IMR-90 (cell line): ENCODE results near the gene TOR4A. TPM values are rescaled to one million over a fixed set of nuclear protein-coding genes. Genes with fewer than 3 reads are reported as not detected.

Source experiments
- ATAC-seq: fragments of 200-7000 bp; cut with Tn5 transposase; 2 replicates; pipeline ENCODE4 v1.9.1; 2020; ENCODE audit warnings: low read depth, mild to moderate bottlenecking, moderate library complexity
- BruUV-seq: library from RNA; stranded (reverse); fragments of 400-500 nt; replicated peaks from 2 replicates; lab custom pipeline; 2021; lab: Mats Ljungman, UMichigan
- CTCF ChIA-PET: fragments of 300-600 bp; formaldehyde crosslinking; extraction: SDS; loops from one replicate; lab custom pipeline; 2021; ENCODE audit warnings: antibody characterized with exemption; lab: Yijun Ruan, JAX
- POLR2A ChIA-PET: fragments of 300-600 bp; sonication (Branson Sonifier 250); formaldehyde crosslinking; loops from one replicate; lab custom pipeline; 2022; ENCODE audit warnings: antibody characterized with exemption; ENCODE audit not compliant: unreplicated experiment; lab: Charles Lee
- DNase-seq: peaks from one replicate; pipeline ENCODE4 v3.0.0; 2013
- H2AFZ ChIP-seq: replicated peaks from 2 replicates; pipeline ENCODE3; 2013; ENCODE audit warnings: low read length, mild to moderate bottlenecking; ENCODE audit not compliant: poor library complexity
- H2AK5ac ChIP-seq: 2 replicates; pipeline ENCODE4 v1.6.1; 2013; ENCODE audit warnings: low read depth, low read length, inconsistent platforms
- H2AK9ac ChIP-seq: replicated peaks from 2 replicates; pipeline ENCODE3; 2013; ENCODE audit warnings: mild to moderate bottlenecking, low read depth, low read length, moderate library complexity; ENCODE audit not compliant: poor library complexity
- H2BK120ac ChIP-seq: 2 replicates; pipeline ENCODE4 v1.6.1; 2013; ENCODE audit warnings: low read depth, low read length, inconsistent platforms
- H2BK15ac ChIP-seq: 3 replicates; pipeline ENCODE4 v1.6.1; 2013; ENCODE audit warnings: low read depth, low read length, inconsistent platforms
- H2BK20ac ChIP-seq: 2 replicates; pipeline ENCODE4 v1.6.1; 2013; ENCODE audit warnings: low read depth, mild to moderate bottlenecking, inconsistent platforms, low read length, moderate library complexity
- H2BK5ac ChIP-seq: 2 replicates; pipeline ENCODE4 v1.6.1; 2013; ENCODE audit warnings: mild to moderate bottlenecking, low read depth, low read length, inconsistent platforms; ENCODE audit not compliant: poor library complexity, severe bottlenecking
- H3K14ac ChIP-seq: replicated peaks from 2 replicates; pipeline ENCODE4 v1.6.1; 2013; ENCODE audit warnings: low read depth, low read length, inconsistent platforms
- H3K18ac ChIP-seq: 2 replicates; pipeline ENCODE4 v1.6.1; 2013; ENCODE audit warnings: low read depth, low read length, control low read depth
- H3K23ac ChIP-seq: 2 replicates; pipeline ENCODE4 v1.6.1; 2013; ENCODE audit warnings: low read depth, low read length, inconsistent platforms
- H3K27ac ChIP-seq: 2 replicates; pipeline ENCODE4 v1.5.1; 2013; ENCODE audit warnings: mild to moderate bottlenecking, control low read depth, low read length; ENCODE audit not compliant: insufficient read depth
- H3K27me3 ChIP-seq: 2 replicates; pipeline ENCODE4 v1.6.1; 2013; ENCODE audit warnings: low read length; ENCODE audit not compliant: control insufficient read depth, insufficient read depth
- H3K36me3 ChIP-seq: 2 replicates; pipeline ENCODE4 v1.6.1; 2013; ENCODE audit warnings: low read length, mixed read lengths; ENCODE audit not compliant: control insufficient read depth, insufficient read depth
- H3K4ac ChIP-seq: 2 replicates; pipeline ENCODE4 v1.6.1; 2013; ENCODE audit warnings: low read depth, low read length, inconsistent platforms
- H3K4me1 ChIP-seq: 2 replicates; pipeline ENCODE4 v1.6.1; 2013; ENCODE audit warnings: low read length, mixed read lengths; ENCODE audit not compliant: control insufficient read depth, insufficient read depth
- H3K4me2 ChIP-seq: 2 replicates; pipeline ENCODE4 v1.6.1; 2013; ENCODE audit warnings: low read depth, mild to moderate bottlenecking, control low read depth, low read length, moderate library complexity
- H3K4me3 ChIP-seq: 2 replicates; pipeline ENCODE4 v1.5.1; 2013; ENCODE audit warnings: low read depth, mild to moderate bottlenecking, control low read depth, low read length, moderate library complexity; ENCODE audit not compliant: insufficient read depth
- H3K56ac ChIP-seq: 2 replicates; pipeline ENCODE4 v1.6.1; 2013; ENCODE audit warnings: low read length, inconsistent platforms; ENCODE audit not compliant: insufficient read depth; ENCODE audit errors: extremely low read depth
- H3K79me1 ChIP-seq, 2 experiments: 2 replicates each; pipeline ENCODE4 v1.6.1; 2013; ENCODE audit warnings: low read length in 2 of 2, inconsistent platforms in 1 of 2, low read depth in 1 of 2
- H3K9ac ChIP-seq: 2 replicates; pipeline ENCODE4 v1.6.1; 2013; ENCODE audit warnings: low read depth, low read length, control low read depth
- H3K9me1 ChIP-seq: 2 replicates; pipeline ENCODE4 v1.6.1; 2013; ENCODE audit warnings: low read length, inconsistent platforms; ENCODE audit not compliant: insufficient read depth
- H3K9me3 ChIP-seq: 2 replicates; pipeline ENCODE4 v1.6.1; 2013; ENCODE audit warnings: low read length; ENCODE audit not compliant: control insufficient read depth, insufficient read depth
- H4K20me1 ChIP-seq: 2 replicates; pipeline ENCODE4 v1.6.1; 2013; ENCODE audit warnings: low read length, inconsistent platforms; ENCODE audit not compliant: insufficient read depth
- H4K5ac ChIP-seq: 2 replicates; pipeline ENCODE4 v1.6.1; 2013; ENCODE audit warnings: mild to moderate bottlenecking, low read depth, low read length, control low read depth
- H4K8ac ChIP-seq, 2 experiments: 2 replicates each; pipeline ENCODE4 v1.6.1; 2013; ENCODE audit warnings: low read depth in 2 of 2, low read length in 2 of 2, control low read depth in 1 of 2, inconsistent platforms in 1 of 2
- H4K91ac ChIP-seq: 2 replicates; pipeline ENCODE4 v1.6.1; 2013; ENCODE audit warnings: low read depth, low read length, inconsistent platforms; ENCODE audit not compliant: insufficient read depth
- BHLHE40 ChIP-seq: fragments of 150-350 bp; IDR thresholded peaks from 2 replicates; pipeline ENCODE4 v1.6.1; 2016; ENCODE audit warnings: mild to moderate bottlenecking, low read depth, low read length
- CEBPB ChIP-seq: IDR thresholded peaks from 2 replicates; pipeline ENCODE4 v1.6.1; 2012; ENCODE audit warnings: low read depth, low read length, improper control_type of control experiment
- CHD1 ChIP-seq: IDR thresholded peaks from 2 replicates; pipeline ENCODE4 v1.6.1; 2012; ENCODE audit warnings: low read depth, low read length, improper control_type of control experiment
- FOS ChIP-seq: fragments of 150-350 bp; IDR thresholded peaks from 2 replicates; pipeline ENCODE4 v1.6.1; 2016; ENCODE audit warnings: low read depth, low read length
- MAZ ChIP-seq: IDR thresholded peaks from 2 replicates; pipeline ENCODE4 v1.6.1; 2012; ENCODE audit warnings: low read depth, mild to moderate bottlenecking, low read length, improper control_type of control experiment, moderate library complexity, borderline replicate concordance
- NFE2L2 ChIP-seq: fragments of 150-350 bp; IDR thresholded peaks from 2 replicates; pipeline ENCODE4 v1.6.1; 2016; ENCODE audit warnings: low read depth, mild to moderate bottlenecking, low read length
- POLR2A ChIP-seq: IDR thresholded peaks from 2 replicates; pipeline ENCODE4 v1.6.1; 2012; ENCODE audit warnings: mild to moderate bottlenecking, low read depth, low read length
- RAD21 ChIP-seq: IDR thresholded peaks from 2 replicates; pipeline ENCODE4 v1.6.1; 2012; ENCODE audit warnings: low read length, improper control_type of control experiment
- RCOR1 ChIP-seq: IDR thresholded peaks from 2 replicates; pipeline ENCODE4 v1.6.1; 2012; ENCODE audit warnings: mild to moderate bottlenecking, low read length, improper control_type of control experiment; ENCODE audit not compliant: insufficient replicate concordance
- RFX5 ChIP-seq: IDR thresholded peaks from 2 replicates; pipeline ENCODE4 v1.8.0; 2012; ENCODE audit warnings: low read depth, mild to moderate bottlenecking, low read length, moderate library complexity
- SMC3 ChIP-seq: fragments of 150-350 bp; IDR thresholded peaks from 2 replicates; pipeline ENCODE4 v1.6.1; 2016; ENCODE audit warnings: low read depth, mild to moderate bottlenecking, antibody characterized with exemption, low read length, moderate library complexity
- USF2 ChIP-seq: fragments of 150-350 bp; IDR thresholded peaks from 2 replicates; pipeline ENCODE4 v1.6.1; 2017; ENCODE audit warnings: mild to moderate bottlenecking, antibody characterized with exemption, low read length, low read depth
- WGBS, 2 experiments: methylation state at CpG; one replicate each; pipeline versions ENCODE4 v1.1.5 to v1.1.7; 2013; ENCODE audit warnings: missing lambda C conversion rate in 2 of 2; ENCODE audit not compliant: insufficient read length in 1 of 2; ENCODE audit errors: extremely low coverage in 2 of 2; 5-methylcytosine and 5-hydroxymethylcytosine counted together
- dilution Hi-C: fragments of 300-500 bp; cut with HindIII; formaldehyde crosslinking; loops from one replicate; pipeline ENCODE4 v1.14.3; 2018; ENCODE audit warnings: low sequenced_read_pairs; ENCODE audit not compliant: unreplicated experiment
- in situ Hi-C: fragments of 300-500 bp; cut with MboI; formaldehyde crosslinking; loops from 3 replicates; pipeline ENCODE4 v1.14.3; 2019; ENCODE audit warnings: low sequenced_read_pairs, inconsistent platforms, mixed read lengths
- intact Hi-C: fragments of 100-400 bp; cut with micrococcal nuclease; formaldehyde crosslinking; loops from 2 replicates; pipeline ENCODE4 v1.10.0; 2022
- polyA plus RNA-seq, 3 experiments: library from polyadenylated mRNA; depleted of rRNA; stranded (reverse); fragments of >200 nt; gene quantifications; 2 replicates each; pipeline ENCODE4 v1.2.3, GENCODE V29; 2012; ENCODE audit warnings: low replicate concordance in 1 of 3
- total RNA-seq: library from RNA; depleted of rRNA; stranded (reverse); fragments of >200 nt; gene quantifications from 2 replicates; pipeline ENCODE4 v1.2.3, GENCODE V29; 2012
- TF ChIP-seq, protein P1 (sequence below): fragments of 150-350 bp; IDR thresholded peaks from 2 replicates; pipeline ENCODE4 v1.6.1; 2016; ENCODE audit warnings: low read depth, mild to moderate bottlenecking, low read length, moderate library complexity, borderline replicate concordance
- TF ChIP-seq, protein P2 (sequence below): conservative IDR thresholded peaks from 2 replicates; pipeline ENCODE4 v1.5.1; 2012; ENCODE audit warnings: mild to moderate bottlenecking, low read depth, low read length, improper control_type of control experiment

Gene TOR4A
- total and polyA plus RNA-seq, 2 of the 4 experiments (the other 2 are of a cell fraction): 9.7 to 22.9 TPM

DNA sequence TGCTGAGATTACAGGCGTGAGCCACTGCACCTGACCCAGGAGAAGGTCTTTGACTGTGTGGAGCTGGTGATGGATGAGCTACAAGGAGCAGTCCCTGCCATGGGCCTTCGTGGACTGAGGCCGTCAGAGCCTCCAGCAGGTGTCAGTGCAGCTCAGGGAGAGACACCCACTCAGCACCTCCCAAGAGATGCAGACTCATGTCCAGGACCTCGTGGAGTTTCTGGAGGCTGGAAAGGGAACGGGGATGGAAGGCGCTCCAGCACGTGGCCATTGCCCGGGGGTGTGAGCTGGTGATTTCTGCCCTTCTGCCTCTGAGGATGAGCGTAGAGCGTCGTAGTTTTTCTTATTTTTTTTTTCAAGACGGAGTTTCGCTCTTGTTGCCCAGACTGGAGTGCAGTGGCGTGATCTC is 9.5 kb downstream of the TOR4A start:
- Histone ChIP-seq H2BK5ac (no peak overlapping the region), H4K91ac (no peak overlapping the region), H3K4me3 (no peak overlapping the region), H2BK120ac (no peak overlapping the region), H3K18ac (no peak overlapping the region), H4K8ac (no peak overlapping the region), H2BK15ac (no peak overlapping the region), H3K9me3 (no peaks in the 10 kb centered on the region), H2BK20ac (no peak overlapping the region), H3K79me1 (peaks cover 0 to 10% of the 10 kb centered on the region in 2 experiments; a peak in 2 of 4 replicates), H3K9ac (no peak overlapping the region), H3K9me1 (no peaks in the 10 kb centered on the region), H3K4me2 (no peak overlapping the region), H3K27me3 (no peaks in the 10 kb centered on the region), H4K20me1 (peaks cover 8% of the 10 kb centered on the region), H3K56ac (no peak overlapping the region), H3K4me1 (no peaks in the 10 kb centered on the region), H2AK5ac (no peak overlapping the region), H3K36me3 (peaks cover 10% of the 10 kb centered on the region), H3K14ac (no peak overlapping the region), H2AFZ (peak overlapping the region; percentile 13), H4K5ac (no peak overlapping the region), H2AK9ac (peak overlapping the region; percentile 70), H3K27ac (no peak overlapping the region), H3K4ac (no peak overlapping the region), H3K23ac (no peak overlapping the region)
- DNase-seq: peak; percentile 59
- no TSS peak for BruUV-seq
- in situ Hi-C loops (no loop called here), dilution Hi-C loops (no loop called here), intact Hi-C loops (loop anchor here (2.0 kb wide), 1 partner anchor 158 kb away; no protein-coding TSS in a partner anchor)
- TF ChIP-seq CEBPB (no peak), MAZ (no peak), CHD1 (no peak), SMC3 (peak; percentile 45), BHLHE40 (no peak), FOS (no peak), RFX5 (no peak), NFE2L2 (no peak), RCOR1 (no peak), POLR2A (no peak), RAD21 (peak; percentile 64), USF2 (no peak)
- TF ChIP-seq, protein P1, sequence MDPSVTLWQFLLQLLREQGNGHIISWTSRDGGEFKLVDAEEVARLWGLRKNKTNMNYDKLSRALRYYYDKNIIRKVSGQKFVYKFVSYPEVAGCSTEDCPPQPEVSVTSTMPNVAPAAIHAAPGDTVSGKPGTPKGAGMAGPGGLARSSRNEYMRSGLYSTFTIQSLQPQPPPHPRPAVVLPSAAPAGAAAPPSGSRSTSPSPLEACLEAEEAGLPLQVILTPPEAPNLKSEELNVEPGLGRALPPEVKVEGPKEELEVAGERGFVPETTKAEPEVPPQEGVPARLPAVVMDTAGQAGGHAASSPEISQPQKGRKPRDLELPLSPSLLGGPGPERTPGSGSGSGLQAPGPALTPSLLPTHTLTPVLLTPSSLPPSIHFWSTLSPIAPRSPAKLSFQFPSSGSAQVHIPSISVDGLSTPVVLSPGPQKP: no peak
- TF ChIP-seq, protein P2, sequence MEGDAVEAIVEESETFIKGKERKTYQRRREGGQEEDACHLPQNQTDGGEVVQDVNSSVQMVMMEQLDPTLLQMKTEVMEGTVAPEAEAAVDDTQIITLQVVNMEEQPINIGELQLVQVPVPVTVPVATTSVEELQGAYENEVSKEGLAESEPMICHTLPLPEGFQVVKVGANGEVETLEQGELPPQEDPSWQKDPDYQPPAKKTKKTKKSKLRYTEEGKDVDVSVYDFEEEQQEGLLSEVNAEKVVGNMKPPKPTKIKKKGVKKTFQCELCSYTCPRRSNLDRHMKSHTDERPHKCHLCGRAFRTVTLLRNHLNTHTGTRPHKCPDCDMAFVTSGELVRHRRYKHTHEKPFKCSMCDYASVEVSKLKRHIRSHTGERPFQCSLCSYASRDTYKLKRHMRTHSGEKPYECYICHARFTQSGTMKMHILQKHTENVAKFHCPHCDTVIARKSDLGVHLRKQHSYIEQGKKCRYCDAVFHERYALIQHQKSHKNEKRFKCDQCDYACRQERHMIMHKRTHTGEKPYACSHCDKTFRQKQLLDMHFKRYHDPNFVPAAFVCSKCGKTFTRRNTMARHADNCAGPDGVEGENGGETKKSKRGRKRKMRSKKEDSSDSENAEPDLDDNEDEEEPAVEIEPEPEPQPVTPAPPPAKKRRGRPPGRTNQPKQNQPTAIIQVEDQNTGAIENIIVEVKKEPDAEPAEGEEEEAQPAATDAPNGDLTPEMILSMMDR: peak; percentile 55
- WGBS, 2 experiments: 63% methylated on average over 4 of the region's 14 CpGs; no CpG with 5 or more reads in 1 of the 2 experiments
- POLR2A ChIA-PET: no interaction called here
- CTCF ChIA-PET: interaction anchor here (0.6 to 0.7 kb wide), 2 partner anchors 26 to 318 kb away, joined by 3 to 7 read pairs; no protein-coding TSS in a partner anchor
- ATAC-seq: peak; percentile 92
